RKO (cell line): ENCODE data around the gene PISD.
"Not testable (repeated sequence)": the region's sequence is repeated elsewhere in the genome, so short reads cannot be mapped to it uniquely, and the experiment has no call there.

Experiments
- DNase-seq: peaks from one replicate; pipeline ENCODE4 v3.0.0-alpha.2; 2016; ENCODE audit warnings: low spot score

PISD gene

DNA sequence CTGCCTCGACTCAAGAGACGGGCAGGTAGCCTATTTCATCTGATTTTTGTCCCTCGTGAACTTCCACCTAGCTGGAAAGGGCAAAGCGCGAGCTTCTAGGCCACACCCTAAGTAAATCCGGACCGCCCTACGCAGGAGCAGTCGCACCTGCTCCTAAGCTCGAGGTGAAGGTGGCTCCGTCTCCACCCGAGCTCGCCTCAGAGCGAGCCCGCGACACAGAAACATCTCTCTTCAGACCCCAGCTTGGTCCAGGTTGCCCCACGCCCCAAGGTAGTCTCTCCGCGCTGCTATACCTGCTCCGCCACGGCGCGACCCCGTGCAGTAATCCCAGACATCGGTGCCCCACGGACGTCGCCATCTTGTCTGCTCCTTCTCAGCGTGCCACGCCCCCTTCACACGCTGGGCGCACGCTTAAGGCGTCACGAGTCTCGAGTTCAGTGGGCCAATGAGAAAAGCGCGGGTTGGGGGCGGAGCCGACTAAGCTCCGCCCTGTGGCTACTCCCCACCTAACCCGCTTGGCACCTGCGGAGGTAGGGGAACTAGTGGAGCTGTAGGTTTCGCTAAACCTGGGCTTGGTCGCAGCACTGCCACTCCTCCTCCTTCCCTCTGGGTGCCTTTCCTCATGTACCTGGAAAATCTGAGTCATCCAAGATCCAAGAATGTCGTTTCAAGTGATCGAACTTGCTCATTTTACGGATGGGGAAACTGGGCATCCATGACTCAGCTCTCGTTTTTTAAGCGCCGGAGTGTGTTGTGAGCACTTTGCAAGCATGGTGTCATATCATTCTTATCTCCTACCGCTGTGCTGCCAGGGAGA lies at the start of gene PISD:
Gene PISD, minus strand, starts transcription at position 365 of the 817 bp plus-strand sequence. Its CDS starts 7 bp downstream, at position 358.
- peak; percentile 94 for DNase-seq

GRCh38 chr22:31711226-31711625 lies 49.2 kb upstream of the PISD start:
- DNase-seq: not testable (repeated sequence)

GRCh38 chr22:31707519-31707918 lies 45.5 kb upstream of the PISD start:
- no peak for DNase-seq

- DNase-seq: no peak
Measured at GRCh38 chr22:31695423-31695822, 33.4 kb upstream of the PISD start.

DNA sequence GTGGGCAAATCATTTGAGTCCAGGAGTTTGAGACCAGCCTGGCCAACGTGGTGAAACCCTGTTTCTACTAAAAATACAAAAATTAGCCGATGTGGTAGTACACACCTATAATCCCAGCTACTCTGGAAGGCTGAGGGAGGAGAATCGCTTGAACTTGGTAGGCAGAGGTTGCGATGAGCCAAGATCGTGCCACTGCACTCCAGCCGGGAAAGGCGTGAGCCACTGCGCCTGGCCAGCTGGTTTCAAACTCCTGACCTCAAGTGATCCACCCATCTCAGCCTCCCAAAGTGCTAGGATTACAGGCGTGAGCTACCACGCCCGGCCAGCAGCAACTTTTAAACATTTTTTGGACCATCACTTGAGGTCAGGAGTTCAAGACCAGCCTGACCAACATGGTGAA lies 32.0 kb upstream of the PISD start:
- not testable (repeated sequence) for DNase-seq

- peak; percentile 51 for DNase-seq
Measured at GRCh38 chr22:31692186-31692886, 30.3 kb upstream of the PISD start.

- DNase-seq: no peak
Measured at GRCh38 chr22:31691408-31691807, 29.4 kb upstream of the PISD start.

DNA sequence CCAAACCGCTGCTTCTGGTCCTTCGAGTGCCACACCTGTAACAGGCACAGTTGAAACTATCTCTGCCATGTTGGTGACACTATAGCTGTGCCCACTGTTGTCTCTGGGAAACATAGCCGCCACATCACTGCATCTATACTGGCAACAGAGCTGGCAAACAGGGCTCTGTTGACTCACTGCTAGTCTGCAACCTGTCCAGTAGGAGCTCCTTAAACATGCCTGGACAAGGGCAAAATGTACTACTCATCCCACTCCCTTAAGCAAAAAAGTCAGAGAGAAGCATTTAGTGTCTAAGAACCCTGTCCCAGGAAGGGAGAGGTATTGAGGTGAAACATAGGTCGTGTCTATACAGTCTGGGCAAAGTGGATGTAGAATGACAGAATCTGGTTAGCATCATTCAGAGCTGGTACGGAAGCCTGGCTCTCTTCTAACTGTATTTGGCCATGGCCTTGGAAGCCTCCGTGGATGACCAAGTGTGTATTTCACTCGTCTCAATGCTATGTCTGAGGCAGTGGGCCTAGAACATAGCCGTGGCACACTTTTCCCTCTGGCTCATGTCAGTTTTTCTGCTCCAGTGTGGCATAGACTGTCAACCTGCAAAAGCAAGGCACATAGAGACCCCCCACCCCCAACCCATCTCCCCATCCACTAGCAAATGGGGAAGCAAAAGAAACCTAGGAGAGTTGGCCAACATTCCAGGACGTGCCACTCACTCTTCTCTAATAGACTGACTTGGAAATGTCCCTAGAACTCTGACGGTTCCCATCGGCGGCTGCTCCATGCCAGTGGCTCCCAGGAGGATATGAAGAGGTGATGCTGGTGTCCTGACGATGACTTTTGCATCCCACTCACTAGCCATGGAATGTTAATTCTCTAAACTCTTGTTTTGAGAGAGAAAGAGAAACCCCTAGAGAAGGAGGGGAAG lies 21.4 kb upstream of the PISD start:
- no peak for DNase-seq

DNA sequence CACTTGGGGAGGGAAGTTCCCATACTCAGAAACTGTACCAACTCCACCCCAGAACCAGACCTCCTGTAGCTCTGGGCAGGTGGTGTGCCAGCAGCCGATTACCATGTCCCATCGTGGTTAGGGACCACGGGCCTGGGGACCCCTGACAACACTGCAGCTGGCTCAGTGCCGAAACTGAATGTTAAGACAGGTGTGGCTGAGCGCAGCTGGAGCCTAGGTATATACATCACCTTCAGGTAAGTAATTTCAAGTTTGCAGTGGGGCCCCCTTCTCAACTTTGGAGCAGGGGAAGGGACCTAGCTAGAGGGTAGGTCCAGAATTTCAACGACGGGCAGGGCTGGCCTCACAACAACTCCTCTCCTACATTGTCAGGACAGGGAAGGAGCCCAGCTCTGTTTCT lies 20.7 kb upstream of the PISD start:
- no peak for DNase-seq

DNA sequence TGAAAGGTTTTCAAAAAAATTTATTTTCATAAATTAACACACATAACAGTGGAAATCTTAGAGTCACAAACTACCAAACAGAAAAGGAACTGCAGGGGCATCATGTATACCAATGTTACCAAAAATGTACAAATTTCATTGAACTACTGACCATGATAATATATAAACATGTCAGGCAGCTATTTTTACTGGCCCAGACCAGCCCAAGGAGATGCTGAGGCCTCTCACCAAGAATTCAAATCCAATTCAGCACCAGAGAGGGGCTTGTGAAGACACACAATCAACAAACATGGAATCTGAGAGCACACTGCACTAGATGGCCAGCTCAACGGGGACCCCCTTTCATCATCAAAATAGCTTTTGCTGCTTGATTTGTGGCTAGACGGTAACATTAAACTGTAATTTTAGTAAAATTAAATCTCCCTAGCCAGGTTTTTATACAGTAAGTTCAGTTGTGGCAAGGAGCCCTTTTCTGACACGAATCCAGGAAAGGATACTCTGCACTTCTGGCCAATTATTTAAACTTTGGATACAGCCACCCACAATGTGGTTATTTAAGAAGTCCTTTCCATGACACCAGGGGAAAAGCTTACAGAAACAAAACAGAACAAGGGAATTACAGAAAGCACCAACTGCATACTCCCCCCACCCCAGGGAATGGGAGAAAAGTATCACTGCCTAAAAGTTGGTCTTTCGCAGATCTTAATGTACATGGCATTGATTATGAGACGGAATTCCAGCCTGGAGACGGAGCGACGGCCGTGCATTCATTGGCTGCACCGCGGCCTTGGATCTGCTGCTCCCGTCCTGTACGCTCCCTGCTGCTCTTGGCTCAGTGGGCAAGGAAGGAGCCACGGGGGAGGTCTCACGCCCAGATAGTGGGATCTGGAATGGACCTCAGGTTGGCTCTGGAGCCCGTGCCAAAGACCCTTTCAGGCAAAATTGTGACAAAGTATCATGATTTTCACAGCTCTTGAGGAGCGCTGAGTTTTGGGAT lies 19.6 kb upstream of the PISD start:
- no peak for DNase-seq

- DNase-seq: no peak
Measured at GRCh38 chr22:31680861-31681341, 18.9 kb upstream of the PISD start.

DNA sequence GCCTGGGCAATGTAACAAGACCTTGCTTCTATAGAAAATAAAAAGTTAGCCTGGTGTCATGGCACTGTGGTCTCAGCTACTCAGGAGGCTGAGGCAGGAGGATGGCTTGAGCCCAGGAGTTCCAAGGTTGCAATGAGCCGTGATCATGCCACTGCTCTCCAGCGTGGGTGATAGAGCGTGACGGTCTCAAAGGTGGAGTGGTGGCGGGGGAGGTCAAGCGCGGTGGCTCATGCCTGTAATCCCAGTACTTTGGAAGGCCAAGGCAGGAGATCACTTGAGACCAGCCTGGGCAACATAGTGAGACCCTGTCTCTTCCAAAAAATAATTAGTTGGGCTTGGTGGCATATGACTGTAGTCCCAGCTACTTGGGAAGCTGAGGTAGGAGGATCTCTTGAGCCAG lies 16.7 kb upstream of the PISD start:
- no peak for DNase-seq

DNA sequence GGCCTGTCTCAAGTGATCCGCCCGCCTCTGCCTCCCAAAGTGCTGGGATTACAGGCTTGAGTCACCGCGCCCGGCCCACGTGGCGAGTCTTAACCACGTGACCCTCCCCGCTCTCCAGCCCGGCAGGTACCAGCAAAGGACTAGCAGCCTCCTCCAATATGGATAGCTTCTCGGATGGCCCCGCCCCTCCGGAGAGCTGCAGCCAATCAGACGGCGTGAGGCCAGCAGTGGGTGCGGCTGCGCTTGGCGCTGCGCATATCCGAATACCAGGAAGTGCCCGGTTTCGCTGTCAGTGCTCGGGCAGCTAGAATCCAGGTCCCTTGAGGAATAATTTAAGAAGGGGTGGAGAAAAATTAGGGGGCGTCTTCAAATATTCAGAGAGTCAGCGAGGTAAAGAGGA lies 14.7 kb upstream of the PISD start:
- DNase-seq: peak; percentile 93

DNA sequence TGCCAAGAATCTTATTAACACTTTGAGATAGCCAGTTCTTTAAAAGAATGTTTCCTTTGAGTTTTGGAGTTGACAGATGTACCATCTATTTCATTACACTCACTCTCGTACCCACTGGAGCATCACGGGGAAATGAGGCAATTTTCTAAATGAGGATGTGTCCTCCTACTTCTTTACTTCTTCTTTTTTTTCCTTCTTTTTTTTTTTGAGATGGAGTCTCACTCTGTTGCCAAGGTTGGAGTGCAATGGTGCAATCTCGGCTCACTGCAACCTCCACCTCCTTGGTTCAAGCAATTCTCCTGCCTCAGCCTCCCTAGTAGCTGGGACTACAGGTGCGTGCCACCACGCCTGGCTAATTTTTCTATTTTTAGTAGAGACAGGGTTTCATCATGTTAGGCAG lies 12.2 kb upstream of the PISD start:
- DNase-seq: not testable (repeated sequence)

- not testable (repeated sequence) for DNase-seq
Measured at GRCh38 chr22:31668849-31669248, 6.8 kb upstream of the PISD start.

- DNase-seq: no peak
Measured at GRCh38 chr22:31662668-31663037, 638 bp upstream of the PISD start.

GRCh38 chr22:31660860-31661341 lies 1.1 kb downstream of the PISD start:
- peak; percentile 92 for DNase-seq

GRCh38 chr22:31659246-31659645 lies 2.8 kb downstream of the PISD start:
- DNase-seq: no peak

DNA sequence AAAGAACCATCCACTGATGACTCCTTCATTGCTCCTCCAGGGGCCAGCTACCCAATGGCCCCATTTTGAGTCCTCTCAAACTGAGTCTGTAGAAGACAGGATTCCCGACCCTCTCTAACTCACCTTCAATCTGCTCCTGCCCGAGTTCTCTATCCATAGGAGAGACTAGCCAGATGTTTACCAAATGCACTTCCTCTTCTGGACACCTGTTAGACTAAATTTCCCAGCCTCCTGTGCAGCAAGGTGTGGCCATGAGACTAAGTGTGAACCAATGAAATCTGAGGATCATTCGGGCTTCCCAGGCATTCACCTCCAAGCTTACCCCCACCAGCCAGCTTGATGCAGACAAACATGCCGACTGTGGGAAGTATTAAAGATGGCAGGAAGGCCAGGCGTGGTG lies 7.6 kb downstream of the PISD start:
- DNase-seq: no peak

- DNase-seq: no peak
Measured at GRCh38 chr22:31653944-31654343, 8.1 kb downstream of the PISD start.
